Measurements from ENCODE around the gene ATG16L1.

ATG16L1 gene

DNA sequence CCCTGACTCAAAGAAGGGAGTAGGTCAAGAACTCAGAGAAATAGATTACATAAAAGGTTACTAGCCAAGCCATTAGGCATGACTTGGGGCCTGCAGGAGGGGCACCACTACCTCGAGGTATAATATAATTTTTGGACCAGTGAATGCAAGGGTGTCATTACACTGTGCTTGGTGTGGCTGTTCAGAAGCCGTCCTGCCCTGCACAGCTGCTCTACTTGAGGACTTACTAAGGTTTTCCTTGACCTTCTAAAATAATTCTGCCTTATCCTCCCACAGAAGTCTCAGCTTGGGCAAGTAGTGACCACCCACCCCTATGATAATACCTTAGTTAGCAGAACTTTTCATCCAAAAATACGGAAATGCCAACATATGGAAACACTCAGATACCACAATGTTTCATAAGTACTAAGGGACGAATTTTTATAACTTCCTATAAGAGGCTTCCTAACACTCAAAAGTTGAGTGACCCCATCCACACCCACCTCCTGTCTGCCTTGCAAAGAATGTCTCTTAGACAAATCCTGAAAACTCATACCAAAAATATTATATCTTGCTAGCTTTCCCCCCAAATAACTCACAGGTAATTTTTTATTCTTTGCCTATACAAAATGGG is 17.7 kb upstream of the ATG16L1 start:
- no peak overlapping the region for H3K9ac ChIP-seq (ENCODE audit: low read depth, low read length)
- no peaks in the 10 kb centered on the region for H3K27me3 ChIP-seq (ENCODE audit: insufficient read depth, low read length)
- H3K4me3 ChIP-seq (ENCODE audit: low read length) = no peak overlapping the region
- no peaks in the 10 kb centered on the region for H3K4me1 ChIP-seq (ENCODE audit: insufficient read depth, low read length)
- no peak overlapping the region for H3K27ac ChIP-seq (ENCODE audit: low read length)
- no peaks in the 10 kb centered on the region for H3K9me3 ChIP-seq (ENCODE audit: insufficient read depth, low read depth, low read length)
- no peaks in the 10 kb centered on the region for H3K36me3 ChIP-seq (ENCODE audit: insufficient read depth, low read depth, low read length)

DNA sequence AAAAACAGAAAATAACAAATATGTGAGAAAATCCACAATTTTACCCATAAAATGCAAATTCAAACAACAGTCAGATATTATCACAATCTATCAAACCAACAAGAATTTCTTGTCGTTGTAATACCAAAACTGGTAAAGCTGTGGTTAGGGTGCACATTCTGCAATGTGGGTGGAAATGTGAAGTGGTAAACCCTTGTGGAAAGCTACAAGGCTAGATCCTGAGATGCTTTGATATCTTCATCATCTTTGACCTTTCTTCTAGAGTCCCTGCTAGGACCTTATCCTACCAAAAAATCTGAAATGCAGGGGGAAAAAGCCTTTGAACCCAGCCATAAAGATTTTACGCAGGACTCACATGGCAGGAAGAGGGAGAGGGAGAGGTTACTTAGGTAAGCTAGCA is 17.2 kb upstream of the ATG16L1 start:
- no peak overlapping the region for H3K27ac ChIP-seq (ENCODE audit: low read length)
- no peaks in the 10 kb centered on the region for H3K36me3 ChIP-seq (ENCODE audit: insufficient read depth, low read depth, low read length)
- no peaks in the 10 kb centered on the region for H3K9me3 ChIP-seq (ENCODE audit: insufficient read depth, low read depth, low read length)
- no peaks in the 10 kb centered on the region for H3K27me3 ChIP-seq (ENCODE audit: insufficient read depth, low read length)
- no peak overlapping the region for H3K9ac ChIP-seq (ENCODE audit: low read depth, low read length)
- H3K4me1 ChIP-seq (ENCODE audit: insufficient read depth, low read length) = no peaks in the 10 kb centered on the region
- no peak overlapping the region for H3K4me3 ChIP-seq (ENCODE audit: low read length)

DNA sequence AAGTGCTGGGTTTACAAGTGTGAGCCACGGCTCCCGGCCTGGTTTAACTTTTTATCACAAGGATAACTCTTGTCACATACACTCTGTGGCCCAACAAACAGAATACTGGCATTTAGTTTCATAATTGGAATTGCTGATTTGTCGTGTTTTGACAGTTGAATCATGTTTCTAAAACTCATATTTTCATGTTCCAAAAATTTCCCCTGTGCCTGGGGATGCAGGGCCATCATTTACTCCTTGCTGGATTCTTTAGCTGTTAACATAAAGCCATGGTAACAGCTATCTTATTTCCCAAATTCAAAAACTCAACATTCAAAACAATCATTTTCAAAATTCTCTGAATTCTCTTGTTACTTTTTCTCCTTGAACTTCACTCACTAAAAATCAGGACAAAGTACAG is 16.5 kb upstream of the ATG16L1 start:
- no peaks in the 10 kb centered on the region for H3K27me3 ChIP-seq (ENCODE audit: insufficient read depth, low read length)
- H3K27ac ChIP-seq (ENCODE audit: low read length) = no peak overlapping the region
- no peak overlapping the region for H3K9ac ChIP-seq (ENCODE audit: low read depth, low read length)
- no peaks in the 10 kb centered on the region for H3K9me3 ChIP-seq (ENCODE audit: insufficient read depth, low read depth, low read length)
- H3K4me3 ChIP-seq (ENCODE audit: low read length) = no peak overlapping the region
- H3K36me3 ChIP-seq (ENCODE audit: insufficient read depth, low read depth, low read length) = no peaks in the 10 kb centered on the region
- H3K4me1 ChIP-seq (ENCODE audit: insufficient read depth, low read length) = no peaks in the 10 kb centered on the region

DNA sequence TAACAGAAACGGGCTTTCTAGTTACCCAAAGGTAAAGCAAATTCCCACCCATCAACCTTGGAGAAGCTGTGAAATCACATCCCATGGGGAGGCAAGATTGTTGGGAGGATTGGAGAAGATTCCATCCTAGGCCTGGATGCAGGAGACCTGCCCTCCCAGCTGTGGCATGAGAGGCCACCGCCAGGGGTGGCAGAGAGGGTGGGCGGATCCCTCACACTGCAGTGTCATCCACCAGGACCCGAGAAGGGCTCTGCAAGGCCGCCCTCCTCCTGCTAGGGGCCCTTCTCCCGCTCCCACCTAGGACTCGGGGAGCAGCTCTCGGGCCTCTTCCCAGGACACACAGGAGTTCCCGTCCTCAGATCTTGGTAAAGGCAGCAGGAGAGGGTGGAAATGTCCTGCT is 15.5 kb upstream of the ATG16L1 start:
- H3K4me1 ChIP-seq (ENCODE audit: insufficient read depth, low read length) = no peaks in the 10 kb centered on the region
- no peak overlapping the region for H3K27ac ChIP-seq (ENCODE audit: low read length)
- no peaks in the 10 kb centered on the region for H3K9me3 ChIP-seq (ENCODE audit: insufficient read depth, low read depth, low read length)

DNA sequence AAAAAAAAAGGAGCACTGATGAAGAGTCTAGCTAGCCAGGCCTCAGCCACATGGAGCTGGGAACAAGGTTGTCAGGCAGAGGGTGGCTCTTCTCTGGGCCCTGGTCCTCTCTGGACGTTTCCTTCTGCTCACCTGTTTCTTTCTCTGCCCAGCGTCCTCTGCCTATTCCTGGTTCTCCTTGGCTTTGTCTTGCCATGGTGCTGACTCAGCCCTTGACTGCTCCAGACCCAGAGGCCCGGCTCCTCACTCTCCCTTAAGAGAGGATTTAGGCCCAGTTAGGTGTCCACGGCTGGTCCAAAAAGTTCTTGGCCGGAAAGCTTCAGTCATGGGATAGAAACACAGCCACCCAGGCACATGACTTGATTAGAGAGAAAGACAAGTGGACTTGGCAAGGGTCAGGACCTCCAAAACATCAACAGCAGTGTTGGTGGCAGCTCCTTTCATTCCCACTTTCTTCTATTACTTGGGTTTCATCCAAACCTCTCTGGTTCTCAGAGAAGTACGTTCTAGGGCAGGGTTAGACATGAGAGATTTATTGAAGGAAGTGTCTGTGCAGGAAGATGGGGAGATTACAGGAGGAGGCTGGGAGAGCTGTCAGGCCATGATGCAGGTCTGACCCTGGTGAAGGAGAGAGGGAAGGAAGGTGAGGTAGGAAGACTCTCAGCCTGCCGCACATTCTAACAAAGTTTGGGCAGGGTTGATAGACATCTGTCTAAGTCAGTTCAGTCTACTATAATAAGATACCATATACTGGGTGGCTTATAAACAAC is 14.5 kb upstream of the ATG16L1 start:
- no peak overlapping the region for H3K4me3 ChIP-seq (ENCODE audit: low read length)
- H3K9ac ChIP-seq (ENCODE audit: low read depth, low read length) = no peak overlapping the region
- no peak overlapping the region for H3K27ac ChIP-seq (ENCODE audit: low read length)
- no peaks in the 10 kb centered on the region for H3K27me3 ChIP-seq (ENCODE audit: insufficient read depth, low read length)
- no peaks in the 10 kb centered on the region for H3K9me3 ChIP-seq (ENCODE audit: insufficient read depth, low read depth, low read length)
- no peaks in the 10 kb centered on the region for H3K4me1 ChIP-seq (ENCODE audit: insufficient read depth, low read length)
- no peaks in the 10 kb centered on the region for H3K36me3 ChIP-seq (ENCODE audit: insufficient read depth, low read depth, low read length)

More for the DNA sequence above, 15.5 kb upstream of the ATG16L1 start:
- Histone ChIP-seq H3K4me3 (ENCODE audit: low read length) (no peak overlapping the region), H3K27me3 (ENCODE audit: insufficient read depth, low read length) (no peaks in the 10 kb centered on the region), H3K9ac (ENCODE audit: low read depth, low read length) (no peak overlapping the region), H3K36me3 (ENCODE audit: insufficient read depth, low read depth, low read length) (no peaks in the 10 kb centered on the region)

DNA sequence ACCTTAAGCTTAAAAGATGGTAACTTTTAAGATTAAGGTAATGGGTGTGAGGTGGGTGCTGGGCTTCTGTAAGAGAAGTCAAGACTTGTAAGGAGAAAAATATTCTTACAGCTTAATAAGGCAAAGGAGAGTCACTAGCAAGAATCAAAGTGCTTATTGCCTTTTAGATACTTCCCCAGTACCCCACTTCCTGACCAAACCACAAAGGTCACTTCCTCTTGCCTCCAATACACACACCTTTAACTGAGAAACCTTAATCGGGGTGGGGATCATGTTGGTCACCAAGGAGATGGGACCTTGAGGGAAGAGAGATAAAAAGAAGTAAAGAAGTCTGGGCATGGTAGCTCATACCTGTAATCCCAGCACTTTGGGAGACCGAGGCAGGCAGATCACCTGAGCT is 10.6 kb upstream of the ATG16L1 start:
- Histone ChIP-seq H3K9ac (ENCODE audit: low read depth, low read length) (no peak overlapping the region), H3K27ac (ENCODE audit: low read length) (no peak overlapping the region), H3K27me3 (ENCODE audit: insufficient read depth, low read length) (no peaks in the 10 kb centered on the region), H3K36me3 (ENCODE audit: insufficient read depth, low read depth, low read length) (no peaks in the 10 kb centered on the region), H3K4me1 (ENCODE audit: insufficient read depth, low read length) (no peaks in the 10 kb centered on the region), H3K9me3 (ENCODE audit: insufficient read depth, low read depth, low read length) (no peaks in the 10 kb centered on the region), H3K4me3 (ENCODE audit: low read length) (no peak overlapping the region)

DNA sequence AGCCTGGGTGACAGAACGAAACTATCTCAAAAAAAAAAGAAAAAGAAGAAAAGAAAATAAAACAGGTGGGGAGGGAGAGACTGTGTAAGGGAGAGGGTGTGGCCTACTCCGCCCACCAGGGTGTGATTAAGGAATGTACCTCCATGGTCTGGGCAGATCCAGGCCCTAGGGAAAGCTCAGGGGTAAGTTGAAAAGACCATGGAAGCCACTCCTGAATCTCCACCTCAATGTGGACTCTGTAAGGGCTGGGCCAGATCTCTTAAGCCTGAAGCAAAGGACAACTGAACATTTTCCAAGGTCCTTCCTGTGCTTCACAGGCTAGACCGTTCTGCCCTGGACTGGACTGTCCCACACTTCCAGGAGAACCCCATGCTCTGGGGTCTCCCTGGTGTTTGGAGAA is 9.7 kb upstream of the ATG16L1 start:
- Histone ChIP-seq H3K9ac (ENCODE audit: low read depth, low read length) (no peak overlapping the region), H3K9me3 (ENCODE audit: insufficient read depth, low read depth, low read length) (no peaks in the 10 kb centered on the region), H3K27ac (ENCODE audit: low read length) (no peak overlapping the region), H3K4me1 (ENCODE audit: insufficient read depth, low read length) (no peaks in the 10 kb centered on the region), H3K36me3 (ENCODE audit: insufficient read depth, low read depth, low read length) (no peaks in the 10 kb centered on the region), H3K4me3 (ENCODE audit: low read length) (no peak overlapping the region), H3K27me3 (ENCODE audit: insufficient read depth, low read length) (no peaks in the 10 kb centered on the region)

DNA sequence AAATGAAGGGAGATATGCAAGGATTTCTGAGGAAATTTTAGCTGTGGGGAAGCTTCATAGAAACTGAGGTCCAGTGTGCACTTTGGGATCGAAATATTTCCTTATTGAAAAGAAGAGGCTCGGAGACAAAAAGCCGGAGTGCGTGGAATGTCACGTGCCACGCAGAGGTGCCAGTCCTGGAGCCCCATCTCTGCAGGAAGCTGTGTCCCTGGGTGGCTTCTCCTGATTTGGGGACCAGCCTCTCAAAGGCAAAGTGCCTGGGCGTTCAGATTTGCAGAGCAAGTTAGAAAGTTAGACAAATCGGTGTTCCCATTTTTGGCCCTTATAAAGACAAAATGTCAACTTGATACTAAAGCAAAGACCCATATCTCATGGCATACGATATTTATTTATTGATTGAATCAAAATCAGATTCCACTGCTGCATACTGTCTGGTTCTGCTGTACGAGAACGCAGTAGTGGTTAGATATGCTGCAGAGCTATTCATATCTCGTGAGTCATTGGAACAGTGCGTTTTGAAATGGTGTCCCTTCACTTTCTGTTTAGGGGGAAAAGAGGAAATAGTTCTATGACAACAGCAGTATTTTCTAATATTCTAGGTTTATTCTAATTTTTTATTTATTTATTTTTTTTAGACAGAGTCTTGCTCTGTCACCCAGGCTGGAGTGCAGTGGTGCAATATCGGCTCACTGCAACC is 9.1 kb upstream of the ATG16L1 start:
- Histone ChIP-seq H3K9ac (ENCODE audit: low read depth, low read length) (no peak overlapping the region), H3K4me1 (ENCODE audit: insufficient read depth, low read length) (no peaks in the 10 kb centered on the region), H3K9me3 (ENCODE audit: insufficient read depth, low read depth, low read length) (no peaks in the 10 kb centered on the region), H3K36me3 (ENCODE audit: insufficient read depth, low read depth, low read length) (no peaks in the 10 kb centered on the region), H3K27ac (ENCODE audit: low read length) (no peak overlapping the region), H3K27me3 (ENCODE audit: insufficient read depth, low read length) (no peaks in the 10 kb centered on the region), H3K4me3 (ENCODE audit: low read length) (no peak overlapping the region)

DNA sequence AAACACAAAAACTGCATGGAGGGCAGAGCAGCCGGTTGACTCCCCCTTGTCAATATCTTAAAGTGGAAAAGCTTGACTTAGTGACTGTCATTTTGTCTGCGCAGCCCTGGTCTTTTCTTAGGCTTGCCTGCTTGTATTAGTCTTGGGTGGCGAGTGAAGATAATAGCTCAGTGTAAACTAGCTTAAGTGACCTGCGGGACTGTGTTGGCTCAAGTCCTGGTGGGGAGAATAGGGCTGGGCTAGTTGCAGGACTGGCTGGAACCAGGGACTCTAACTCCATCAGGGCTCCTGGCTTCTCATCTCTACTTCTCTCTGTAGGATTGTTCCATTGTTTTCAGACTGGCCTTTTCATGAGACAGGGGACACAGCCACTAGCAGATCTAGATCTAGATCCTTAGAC is 8.1 kb upstream of the ATG16L1 start:
- Histone ChIP-seq H3K27ac (ENCODE audit: low read length) (no peak overlapping the region), H3K9ac (ENCODE audit: low read depth, low read length) (no peak overlapping the region), H3K36me3 (ENCODE audit: insufficient read depth, low read depth, low read length) (no peaks in the 10 kb centered on the region), H3K9me3 (ENCODE audit: insufficient read depth, low read depth, low read length) (no peaks in the 10 kb centered on the region), H3K27me3 (ENCODE audit: insufficient read depth, low read length) (no peaks in the 10 kb centered on the region), H3K4me3 (ENCODE audit: low read length) (no peak overlapping the region), H3K4me1 (ENCODE audit: insufficient read depth, low read length) (no peaks in the 10 kb centered on the region)

DNA sequence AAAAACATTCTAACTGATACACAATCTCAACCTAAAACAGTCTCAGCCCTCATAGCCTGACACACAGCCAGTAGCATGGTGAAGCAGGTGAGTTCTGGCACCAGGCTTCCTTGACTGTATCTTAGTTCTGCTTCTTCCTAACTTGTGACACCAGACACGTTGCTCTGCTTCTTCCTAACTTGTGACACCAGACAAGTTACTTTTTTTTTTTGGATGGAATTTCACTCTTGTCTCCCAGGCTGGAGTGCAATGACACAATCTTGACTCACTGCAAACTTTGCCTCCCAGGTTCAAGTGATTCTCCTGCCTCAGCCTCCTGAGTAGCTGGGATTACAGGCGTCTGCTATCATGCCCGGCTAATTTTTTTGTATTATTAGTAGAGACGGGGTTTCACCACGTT is 6.7 kb upstream of the ATG16L1 start:
- Histone ChIP-seq H3K9me3 (ENCODE audit: insufficient read depth, low read depth, low read length) (no peaks in the 10 kb centered on the region), H3K9ac (ENCODE audit: low read depth, low read length) (no peak overlapping the region), H3K4me3 (ENCODE audit: low read length) (no peak overlapping the region), H3K27ac (ENCODE audit: low read length) (no peak overlapping the region), H3K36me3 (ENCODE audit: insufficient read depth, low read depth, low read length) (no peaks in the 10 kb centered on the region), H3K27me3 (ENCODE audit: insufficient read depth, low read length) (no peaks in the 10 kb centered on the region), H3K4me1 (ENCODE audit: insufficient read depth, low read length) (no peaks in the 10 kb centered on the region)

DNA sequence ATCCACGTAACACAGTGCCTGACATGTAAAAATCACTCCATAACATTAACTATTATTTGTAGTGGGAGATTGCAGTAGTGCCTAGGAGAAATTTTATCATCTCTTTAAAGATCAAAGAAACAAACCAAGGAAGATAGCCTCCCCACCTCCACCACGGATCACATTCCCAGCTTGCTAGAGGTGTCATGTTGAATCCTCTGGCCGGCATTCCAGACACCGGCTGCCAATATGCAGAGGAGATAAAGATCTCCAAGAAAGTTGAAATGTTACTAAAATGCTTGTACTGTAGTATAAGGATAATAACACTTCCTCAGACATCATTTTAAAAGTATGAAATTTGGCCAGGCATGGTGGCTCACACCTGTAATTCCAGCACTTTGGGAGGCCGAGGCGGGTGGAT is 6.1 kb upstream of the ATG16L1 start:
- Histone ChIP-seq H3K9me3 (ENCODE audit: insufficient read depth, low read depth, low read length) (no peaks in the 10 kb centered on the region), H3K27ac (ENCODE audit: low read length) (no peak overlapping the region), H3K27me3 (ENCODE audit: insufficient read depth, low read length) (no peaks in the 10 kb centered on the region), H3K36me3 (ENCODE audit: insufficient read depth, low read depth, low read length) (no peaks in the 10 kb centered on the region), H3K4me1 (ENCODE audit: insufficient read depth, low read length) (no peaks in the 10 kb centered on the region), H3K4me3 (ENCODE audit: low read length) (no peak overlapping the region), H3K9ac (ENCODE audit: low read depth, low read length) (no peak overlapping the region)

DNA sequence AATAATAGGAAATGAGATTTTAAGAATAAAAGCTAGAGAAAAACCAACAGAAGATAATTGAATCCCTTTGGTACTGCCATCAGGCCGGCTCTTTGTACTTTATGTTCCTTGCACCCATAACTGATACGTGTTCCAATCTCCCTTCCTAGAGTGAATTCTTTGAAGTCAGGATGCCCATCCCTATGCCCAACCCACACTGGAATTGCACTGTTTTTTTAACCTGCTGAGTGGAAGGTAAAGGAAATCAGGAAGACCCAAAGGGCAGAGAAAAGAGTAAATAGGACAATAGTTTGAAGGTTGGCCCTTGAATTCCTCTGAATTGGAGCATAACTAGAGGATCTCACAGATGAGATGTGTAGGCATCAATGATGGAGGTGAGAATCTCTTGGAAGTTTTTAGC is 4.4 kb upstream of the ATG16L1 start:
- Histone ChIP-seq H3K36me3 (ENCODE audit: insufficient read depth, low read depth, low read length) (no peaks in the 10 kb centered on the region), H3K9me3 (ENCODE audit: insufficient read depth, low read depth, low read length) (no peaks in the 10 kb centered on the region; the same call in 1 of the 2 replicates), H3K4me3 (ENCODE audit: low read length) (no peak overlapping the region), H3K9ac (ENCODE audit: low read depth, low read length) (no peak overlapping the region), H3K27ac (ENCODE audit: low read length) (no peak overlapping the region), H3K4me1 (ENCODE audit: insufficient read depth, low read length) (no peaks in the 10 kb centered on the region), H3K27me3 (ENCODE audit: insufficient read depth, low read length) (no peaks in the 10 kb centered on the region)
